Stimulated activated naive CD8-positive, alpha-beta T cell treated with anti-CD3 and anti-CD28 coated beads, Interleukin-15, Interleukin-2, amounts not matched to agents 100 U/mL and 50 U/mL, for 24 hours (primary cell): ENCODE data around the gene NDUFB10.
"Not testable (repeated sequence)": the region's sequence is repeated elsewhere in the genome, so short reads cannot be mapped to it uniquely, and the experiment has no call there.

Experiments used
- ATAC-seq: fragments of 150-1000 bp; cut with Tn5 transposase; one replicate; pipeline ENCODE4 v1.10.0; 2021
- DNase-seq: peaks from one replicate; pipeline ENCODE4 v3.0.0; 2021

Gene NDUFB10

GRCh38 chr16:1924095-1924494 is 35.2 kb upstream of the NDUFB10 start:
- DNase-seq (no peak), ATAC-seq (no peak)

GRCh38 chr16:1926271-1926670 is 33.1 kb upstream of the NDUFB10 start:
- DNase-seq (no peak), ATAC-seq (no peak)

- DNase-seq = no peak
- peak; percentile 10 for ATAC-seq
These were observed 30.2 kb upstream of the NDUFB10 start for GRCh38 chr16:1929105-1929504.

- peak; percentile 94 for ATAC-seq
- peak; percentile 96 for DNase-seq
These were observed 29.6 kb upstream of the NDUFB10 start for GRCh38 chr16:1929578-1930337.

- DNase-seq (no peak), ATAC-seq (no peak)
These were observed 29.0 kb upstream of the NDUFB10 start for GRCh38 chr16:1930338-1930720.

- ATAC-seq (no peak), DNase-seq (no peak)
These were observed 27.0 kb upstream of the NDUFB10 start for GRCh38 chr16:1932050-1933028.

- DNase-seq (no peak), ATAC-seq (no peak)
These were observed 26.2 kb upstream of the NDUFB10 start for GRCh38 chr16:1933097-1933661.

GRCh38 chr16:1936945-1937479 is 22.3 kb upstream of the NDUFB10 start:
- DNase-seq (no peak), ATAC-seq (no peak)

GRCh38 chr16:1938316-1938715 is 21.0 kb upstream of the NDUFB10 start:
- no peak for DNase-seq
- ATAC-seq = no peak

- DNase-seq (no peak), ATAC-seq (no peak)
These were observed 20.4 kb upstream of the NDUFB10 start for GRCh38 chr16:1938910-1939309.

DNA sequence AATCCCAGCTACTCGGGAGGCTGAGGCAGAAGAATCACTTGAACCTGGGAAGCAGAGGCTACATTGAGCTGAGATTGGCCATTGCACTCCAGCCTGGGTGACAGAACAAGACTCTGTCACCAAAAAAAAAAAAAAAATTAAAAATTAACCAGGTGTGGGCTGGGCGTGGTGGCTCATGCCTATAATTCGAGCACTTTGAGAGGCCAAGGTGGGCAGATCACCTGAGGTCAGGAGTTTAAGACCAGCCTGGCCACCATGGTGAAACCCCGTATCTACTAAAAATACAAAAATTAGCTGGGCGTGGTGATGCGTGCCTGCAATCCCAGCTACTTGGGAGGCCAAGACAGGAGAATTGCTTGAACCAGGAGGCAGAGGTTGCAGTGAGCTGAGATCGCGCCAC is 19.5 kb upstream of the NDUFB10 start:
- ATAC-seq = not testable (repeated sequence)

DNA sequence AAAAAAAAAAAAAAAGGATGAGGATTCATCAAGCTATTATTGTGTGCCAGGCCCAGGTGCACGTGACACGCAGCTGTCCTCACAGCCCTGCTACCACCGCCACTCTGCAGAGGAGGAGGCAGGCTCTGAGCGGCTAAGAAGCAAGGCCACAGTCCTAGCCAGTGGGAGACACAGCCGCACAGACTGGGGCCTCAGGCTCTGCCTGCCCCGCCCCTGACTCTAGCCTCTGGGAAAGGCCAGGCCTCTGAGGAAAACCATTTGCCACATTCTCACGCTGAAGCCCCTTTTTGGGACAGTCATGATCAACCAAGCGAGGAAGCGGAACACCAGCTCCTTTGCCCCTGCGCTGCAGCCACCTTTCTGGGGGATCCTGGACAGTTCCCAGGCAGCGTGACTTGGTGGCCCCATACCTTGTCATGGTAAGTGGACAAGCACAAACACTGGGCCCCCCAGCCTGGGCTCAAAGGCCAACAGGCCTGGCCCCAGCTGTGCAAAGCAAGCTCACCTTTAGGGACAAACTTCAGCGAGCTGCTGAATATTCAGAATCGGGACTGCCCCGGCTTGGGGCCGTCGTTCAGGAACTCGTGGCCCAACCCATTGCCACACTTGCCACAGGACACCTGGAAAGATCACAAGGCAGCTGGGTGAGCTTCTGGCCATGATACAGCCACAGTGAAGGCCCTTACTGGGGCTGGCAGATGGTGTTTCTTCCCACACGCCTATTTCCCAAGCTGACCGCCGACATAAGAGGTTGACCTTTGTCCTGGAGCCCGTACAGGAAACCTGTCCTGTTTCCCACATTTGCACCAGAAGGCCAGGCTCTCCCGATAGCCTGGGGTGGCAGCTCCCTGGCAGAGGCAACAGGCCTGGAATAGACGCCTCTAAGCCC is 18.8 kb upstream of the NDUFB10 start:
- DNase-seq (no peak), ATAC-seq (no peak)

More for the DNA sequence above, 19.5 kb upstream of the NDUFB10 start:
- DNase-seq = not testable (repeated sequence)

DNA sequence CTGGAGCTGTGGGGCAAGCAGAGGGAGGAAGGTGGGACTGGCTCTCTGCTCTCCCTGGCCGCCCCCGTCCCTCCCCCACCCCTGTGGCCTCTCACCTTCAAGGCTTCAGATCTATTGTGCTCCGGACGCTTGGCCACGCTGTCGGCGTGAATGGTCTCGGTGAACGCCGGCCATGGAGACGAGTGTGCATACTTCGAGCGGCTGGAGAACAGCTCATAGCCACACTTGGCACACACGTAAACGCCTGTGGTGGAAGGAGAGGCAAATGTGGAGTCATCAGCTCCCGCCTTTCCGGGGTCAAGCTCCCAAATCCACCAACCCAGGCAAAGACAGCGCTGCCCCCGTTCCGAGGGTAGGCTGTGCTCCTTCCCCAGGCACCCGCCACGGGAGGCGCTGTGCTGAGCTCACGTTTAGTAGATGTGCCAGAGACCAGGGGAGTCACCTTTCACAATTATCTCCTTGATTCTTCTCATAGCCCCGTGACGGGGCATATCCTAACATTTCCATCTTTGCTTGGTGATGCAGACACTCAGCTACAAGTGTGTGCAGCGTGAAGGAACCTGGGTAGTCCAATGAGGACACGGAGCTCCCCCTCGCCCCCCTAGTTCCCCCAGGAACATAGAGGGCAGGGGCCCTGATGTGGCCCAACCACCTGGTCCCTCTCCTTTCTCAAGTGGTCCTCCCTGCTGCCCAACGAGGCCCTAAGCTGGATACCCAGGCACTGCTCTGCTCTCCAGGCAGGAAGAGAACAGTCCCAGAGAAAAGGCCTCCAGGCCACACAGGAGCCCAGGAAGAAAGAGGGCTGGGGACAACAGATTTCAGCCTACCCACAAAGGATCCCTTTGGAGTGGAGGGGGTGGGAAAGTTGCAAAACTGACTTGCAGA is 17.9 kb upstream of the NDUFB10 start:
- DNase-seq (no peak), ATAC-seq (no peak)

- no peak for DNase-seq
These were observed 17.1 kb upstream of the NDUFB10 start for GRCh38 chr16:1942047-1942809.

DNA sequence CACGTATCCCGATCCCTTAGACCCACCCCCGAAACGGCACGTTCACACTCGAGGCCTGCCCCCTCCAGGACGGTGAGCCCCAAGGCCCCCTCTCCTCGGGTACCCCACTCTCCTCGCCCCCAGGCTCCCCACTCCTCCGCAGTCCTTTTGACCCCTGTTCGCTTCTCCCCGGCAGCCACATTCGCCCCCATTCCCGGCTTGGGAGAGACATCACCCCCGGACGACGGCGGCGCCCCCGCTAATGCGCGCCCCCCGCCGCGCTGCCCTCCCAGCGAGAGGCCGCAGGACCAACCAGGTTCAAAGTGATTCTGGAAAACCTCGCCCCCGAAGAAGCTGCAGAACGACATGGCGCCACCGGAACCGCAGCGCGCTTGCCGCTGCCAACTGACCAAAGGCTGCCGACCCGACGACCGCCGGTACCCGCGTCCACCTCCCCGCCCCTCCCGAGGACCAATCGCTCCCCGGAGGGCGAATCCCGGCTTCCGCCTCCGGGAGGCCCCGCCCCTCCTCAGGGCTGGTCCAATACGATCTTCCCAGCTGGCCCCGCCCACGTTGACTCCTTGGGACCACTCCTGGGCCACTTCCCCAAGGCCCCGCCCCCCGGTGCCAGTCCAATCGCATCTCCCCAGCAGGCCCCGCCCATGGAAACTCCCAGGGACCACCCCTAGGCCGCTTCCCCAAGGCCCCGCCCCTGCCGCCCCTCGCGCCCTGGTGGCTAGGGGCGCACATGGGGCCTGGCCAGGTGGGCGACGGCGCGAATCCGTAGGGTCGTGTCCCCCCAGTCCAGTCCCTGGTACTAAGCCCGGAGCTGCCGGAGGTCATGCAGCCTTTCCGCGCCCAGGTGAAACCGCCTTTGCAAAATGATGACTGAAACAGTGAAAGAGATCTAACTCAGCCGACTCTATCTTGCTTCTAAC is 16.3 kb upstream of the NDUFB10 start, which contains the start of gene MSRB1:
TSS of gene MSRB1 (minus strand) at position 390 of the 917 bp plus-strand sequence. CDS start at position 347, 43 bp downstream.
- DNase-seq (peak; percentile 100), ATAC-seq (peak; percentile 97)

More at GRCh38 chr16:1942047-1942809, 17.1 kb upstream of the NDUFB10 start:
- ATAC-seq = no peak

GRCh38 chr16:1944612-1945199 is 14.6 kb upstream of the NDUFB10 start:
- DNase-seq = no peak

GRCh38 chr16:1945559-1946391 is 13.6 kb upstream of the NDUFB10 start:
- ATAC-seq (no peak), DNase-seq (no peak)

More at GRCh38 chr16:1944612-1945199, 14.6 kb upstream of the NDUFB10 start:
- ATAC-seq = no peak
